Fibroblast of pulmonary artery (primary cell): ENCODE measurements around the gene NCK1.
"Not testable (repeated sequence)": the region's sequence is repeated elsewhere in the genome, so short reads cannot be mapped to it uniquely, and the experiment has no call there.

ENCODE experiments used
- DNase-seq: peaks from one replicate; pipeline ENCODE4 v3.0.0-alpha.2; 2010; ENCODE audit warnings: low read depth
- H3K4me3 ChIP-seq: replicated peaks from 2 replicates; pipeline ENCODE4 v1.5.1; 2011; ENCODE audit warnings: low read depth, mild to moderate bottlenecking, control low read depth, low read length, moderate library complexity
- CTCF ChIP-seq: IDR thresholded peaks from 2 replicates; pipeline ENCODE4 v1.5.1; 2011; ENCODE audit warnings: mild to moderate bottlenecking, control low read depth, low read length, inconsistent platforms; ENCODE audit errors: missing control alignments

The NCK1 gene

GRCh38 chr3:136973352-136973751, 111.3 kb downstream of the NCK1 start:
- no peak for DNase-seq
- H3K4me3 ChIP-seq = no peak overlapping the region
- no peak for TF ChIP-seq CTCF

- no peak for DNase-seq
- H3K4me3 ChIP-seq = no peak overlapping the region
- no peak for TF ChIP-seq CTCF
Observed at GRCh38 chr3:136974670-136975069, 112.7 kb downstream of the NCK1 start.

- no peak overlapping the region for H3K4me3 ChIP-seq
- TF ChIP-seq CTCF = no peak
- DNase-seq = no peak
Observed at GRCh38 chr3:136979204-136979603, 117.2 kb downstream of the NCK1 start.

GRCh38 chr3:136979684-136980083, 117.7 kb downstream of the NCK1 start:
- TF ChIP-seq CTCF = no peak
- peak; percentile 18 for DNase-seq
- no peak overlapping the region for H3K4me3 ChIP-seq

- no peak overlapping the region for H3K4me3 ChIP-seq
- DNase-seq = no peak
- no peak for TF ChIP-seq CTCF
Observed at GRCh38 chr3:136982033-136982432, 120.0 kb downstream of the NCK1 start.

GRCh38 chr3:136982520-136983138, 120.6 kb downstream of the NCK1 start:
- no peak overlapping the region for H3K4me3 ChIP-seq
- no peak for DNase-seq
- TF ChIP-seq CTCF = no peak

GRCh38 chr3:136984837-136985236, 122.8 kb downstream of the NCK1 start:
- H3K4me3 ChIP-seq = no peak overlapping the region
- TF ChIP-seq CTCF = no peak
- peak; percentile 77 for DNase-seq

GRCh38 chr3:136987398-136987980, 125.5 kb downstream of the NCK1 start:
- not testable (repeated sequence) for DNase-seq

More at GRCh38 chr3:136987398-136987980, 125.5 kb downstream of the NCK1 start:
- not testable (repeated sequence) for H3K4me3 ChIP-seq
